ENCODE results near the gene GRM1. TPM values are rescaled to one million over a fixed set of nuclear protein-coding genes. Genes with fewer than 3 reads are reported as not detected.

The GRM1 gene
- total RNA-seq, 1 donor, result under 0.01 TPM

DNA sequence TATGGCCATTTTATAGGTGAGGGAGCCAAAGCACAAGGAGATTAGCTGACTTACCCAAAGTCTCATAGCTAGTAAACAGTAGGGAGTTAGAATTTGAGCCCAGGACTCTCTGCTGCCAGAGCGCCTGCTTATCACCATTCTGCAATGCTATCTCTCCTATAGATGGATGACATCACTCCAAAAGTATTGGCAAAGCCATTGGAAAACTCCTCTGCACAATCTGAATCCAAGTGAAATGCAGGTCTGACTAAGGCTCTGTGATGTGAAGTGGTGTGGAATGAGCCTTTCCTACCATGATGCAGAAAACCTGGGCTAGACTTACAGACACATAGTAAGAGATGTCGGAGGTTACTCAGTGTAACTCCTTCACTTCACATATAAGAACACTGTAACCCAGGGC lies 106.3 kb downstream of the GRM1 start:
- no peak overlapping the region for H3K4me3 ChIP-seq (ENCODE audit: low read depth, low read length)
- no peak for TF ChIP-seq CTCF (IDR thresholded peaks at IDR 0.05; ENCODE audit: insufficient read depth, low read depth, low read length)
- DNase-seq (ENCODE audit: low read depth), result no peak

DNA sequence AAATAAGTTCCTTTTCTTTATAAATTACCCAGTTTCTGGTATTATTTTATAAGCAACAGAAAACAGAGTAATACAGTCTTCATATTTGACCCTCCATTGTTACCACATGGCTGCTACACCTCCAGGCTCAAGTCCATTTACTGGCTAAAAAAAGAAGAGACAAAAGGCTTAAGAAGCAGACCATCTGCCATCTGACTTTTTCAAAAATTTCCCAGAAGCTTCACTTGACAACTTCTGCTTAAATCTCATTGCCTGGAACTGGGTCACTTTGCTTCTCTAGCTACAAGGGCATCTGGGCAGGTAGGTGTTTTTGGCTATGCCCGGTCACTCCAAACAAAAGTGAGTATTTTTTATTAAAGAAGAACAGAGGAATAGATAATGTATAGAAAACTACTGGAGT lies 118.0 kb downstream of the GRM1 start:
- no peak for TF ChIP-seq CTCF (IDR thresholded peaks at IDR 0.05; ENCODE audit: insufficient read depth, low read depth, low read length)
- DNase-seq (ENCODE audit: low read depth), result no peak
- no peak overlapping the region for H3K4me3 ChIP-seq (ENCODE audit: low read depth, low read length)

- H3K4me3 ChIP-seq (ENCODE audit: low read depth, low read length), result no peak overlapping the region
- TF ChIP-seq CTCF (IDR thresholded peaks at IDR 0.05; ENCODE audit: insufficient read depth, low read depth, low read length), result no peak
- no peak for DNase-seq (ENCODE audit: low read depth)
Measured at GRCh38 chr6:146149770-146150169, 120.9 kb downstream of the GRM1 start.

DNA sequence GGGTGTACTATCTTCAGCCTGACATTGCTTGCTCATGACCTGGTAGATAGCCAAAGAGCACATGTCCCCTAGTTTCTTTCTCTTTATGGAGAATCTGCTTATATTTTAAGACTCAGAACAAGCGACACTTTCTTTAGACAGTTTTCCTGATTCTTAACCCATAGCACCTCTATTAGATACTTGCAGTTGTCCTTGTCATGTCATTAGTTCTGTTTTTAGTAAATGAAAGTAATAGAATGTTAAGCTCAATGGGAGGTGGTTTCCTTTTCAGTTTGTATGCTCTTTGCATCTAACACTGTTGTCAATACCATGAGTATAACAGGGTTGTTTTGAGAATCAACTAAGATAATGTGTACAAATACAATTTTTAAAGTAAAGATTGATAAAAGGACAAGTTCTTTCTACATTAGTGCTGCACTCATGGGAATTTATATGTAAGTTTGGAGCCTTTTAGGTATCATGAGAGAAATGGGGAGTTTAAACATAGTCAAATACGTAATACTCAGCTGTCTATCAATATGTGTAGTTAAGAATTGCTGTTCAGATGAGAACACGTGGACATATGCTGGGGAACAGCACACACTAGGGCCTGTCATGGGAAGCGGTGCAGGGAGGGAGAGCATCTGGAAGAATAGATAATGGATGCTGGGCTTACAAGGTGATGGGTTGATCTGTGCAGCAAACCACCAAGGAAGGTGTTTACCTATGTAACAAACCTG lies 124.3 kb downstream of the GRM1 start:
- no peak for TF ChIP-seq CTCF (IDR thresholded peaks at IDR 0.05; ENCODE audit: insufficient read depth, low read depth, low read length)
- H3K4me3 ChIP-seq (ENCODE audit: low read depth, low read length), result no peak overlapping the region
- DNase-seq (ENCODE audit: low read depth), result no peak

DNA sequence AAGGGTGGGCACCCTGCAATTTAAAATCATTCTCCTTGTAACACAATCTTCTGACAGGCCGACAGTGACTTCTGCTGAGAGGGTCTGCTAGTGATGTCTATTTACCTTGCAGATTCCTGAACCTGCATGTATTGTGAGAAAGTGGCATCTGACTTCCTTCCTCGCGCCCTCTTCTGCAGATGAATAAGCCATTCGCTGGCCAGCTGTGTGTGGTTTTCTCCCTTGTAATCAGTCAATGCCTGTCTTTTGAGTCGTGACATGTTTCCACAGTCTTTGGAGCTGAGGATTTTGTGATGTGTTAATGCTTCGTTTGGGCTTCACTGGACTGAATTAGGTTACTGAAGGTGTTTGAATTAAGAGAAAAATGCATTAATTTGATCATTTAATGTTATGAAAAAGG lies 125.3 kb downstream of the GRM1 start:
- TF ChIP-seq CTCF (IDR thresholded peaks at IDR 0.05; ENCODE audit: insufficient read depth, low read depth, low read length), result no peak
- no peak overlapping the region for H3K4me3 ChIP-seq (ENCODE audit: low read depth, low read length)
- DNase-seq (ENCODE audit: low read depth), result no peak

DNA sequence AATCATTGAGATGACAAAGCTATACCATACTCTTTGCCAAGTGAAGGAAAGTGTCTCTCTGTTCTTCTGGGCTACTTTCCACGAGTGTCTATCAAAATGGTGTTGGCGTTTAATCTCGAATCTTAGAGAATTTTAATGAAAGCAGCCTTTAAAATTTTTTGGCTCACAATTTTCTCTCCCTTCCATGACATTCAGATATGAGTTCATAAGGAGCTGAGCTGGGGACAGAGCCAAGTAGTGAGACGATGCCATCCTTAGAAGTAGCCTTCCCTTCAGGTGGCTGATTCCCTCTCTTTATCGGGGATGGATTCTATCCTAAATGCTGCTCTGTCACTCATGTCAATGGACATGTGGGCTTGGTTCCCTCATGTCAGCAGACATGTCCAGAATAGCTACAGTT lies 132.8 kb downstream of the GRM1 start:
- H3K4me3 ChIP-seq (ENCODE audit: low read depth, low read length), result no peak overlapping the region
- TF ChIP-seq CTCF (IDR thresholded peaks at IDR 0.05; ENCODE audit: insufficient read depth, low read depth, low read length), result no peak
- no peak for DNase-seq (ENCODE audit: low read depth)

GRCh38 chr6:146169872-146170271 lies 141.0 kb downstream of the GRM1 start:
- DNase-seq (ENCODE audit: low read depth), result no peak
- no peak for TF ChIP-seq CTCF (IDR thresholded peaks at IDR 0.05; ENCODE audit: insufficient read depth, low read depth, low read length)
- H3K4me3 ChIP-seq (ENCODE audit: low read depth, low read length), result no peak overlapping the region

Measured in fibroblast of villous mesenchyme (primary cell).